GM21717 (cell line): ENCODE measurements around the gene PLK5.

Experiments used
- ATAC-seq: cut with Tn5 transposase; IDR thresholded peaks from one replicate; pipeline ENCODE4 v1.9.1; 2021; ENCODE audit warnings: mild to moderate bottlenecking, moderate library complexity; ENCODE audit not compliant: unreplicated experiment

Gene PLK5

GRCh38 chr19:1576242-1577089, 52.6 kb downstream of the PLK5 start:
- no peak for ATAC-seq

- no peak for ATAC-seq
Observed at GRCh38 chr19:1577090-1577928, 53.4 kb downstream of the PLK5 start.

- ATAC-seq = no peak
Observed at GRCh38 chr19:1577929-1578618, 54.2 kb downstream of the PLK5 start.

GRCh38 chr19:1579222-1579621, 55.3 kb downstream of the PLK5 start:
- no peak for ATAC-seq

GRCh38 chr19:1580382-1580781, 56.5 kb downstream of the PLK5 start:
- no peak for ATAC-seq

- ATAC-seq = no peak
Observed at GRCh38 chr19:1580957-1581356, 57.1 kb downstream of the PLK5 start.

GRCh38 chr19:1582201-1582600, 58.3 kb downstream of the PLK5 start:
- no peak for ATAC-seq

- ATAC-seq = no peak
Observed at GRCh38 chr19:1584500-1585242, 60.8 kb downstream of the PLK5 start.

- ATAC-seq = no peak
Observed at GRCh38 chr19:1585243-1585580, 61.3 kb downstream of the PLK5 start.
